Upper lobe of left lung (tissue), 6 donors: ENCODE results near the gene UGT1A9. TPM values are rescaled to one million over a fixed set of nuclear protein-coding genes. Genes with fewer than 3 reads are reported as not detected.
A peak's percentile ranks its signal among the peaks of the same experiment; 100 is the strongest.

ENCODE experiments used
- ATAC-seq, 2 donors: fragments of 200-7000 bp; cut with Tn5 transposase; one replicate each; pipeline ENCODE4 v1.9.1; 2022; ENCODE audit warnings: mild to moderate bottlenecking in 2 of 2, moderate library complexity in 2 of 2; ENCODE audit not compliant: low FRiP score in 2 of 2
- DNase-seq, 2 donors: peaks; one replicate each; pipeline ENCODE4 v3.0.0-alpha.2; 2019 to 2020
- H3K27ac ChIP-seq, 4 donors: fragments of 200-600 bp; sonication (generic); one replicate each; pipeline ENCODE4 v1.5.1; 2016 to 2019
- H3K27me3 ChIP-seq, 4 donors: fragments of 200-600 bp; sonication (generic); one replicate each; pipeline ENCODE4 v1.5.1; 2017 to 2019
- H3K36me3 ChIP-seq, 4 donors: fragments of 200-600 bp; sonication (generic); one replicate each; pipeline ENCODE4 v1.5.1; 2016 to 2019
- H3K4me1 ChIP-seq, 4 donors: fragments of 200-600 bp; sonication (generic); one replicate each; pipeline ENCODE4 v1.5.1; 2018 to 2019
- H3K4me3 ChIP-seq, 4 donors: fragments of 200-600 bp; sonication (generic); one replicate each; pipeline ENCODE4 v1.5.1; 2017 to 2019; ENCODE audit warnings: mild to moderate bottlenecking in 2 of 4, moderate library complexity in 1 of 4
- H3K9me3 ChIP-seq, 4 donors: fragments of 200-600 bp; sonication (generic); one replicate each; pipeline ENCODE4 v1.5.1; 2018 to 2019
- CTCF ChIP-seq, 6 experiments: fragments of 450-650 bp in 4 of 6; fragments of 200-600 bp in 2 of 6; sonication (generic) in 2 of 6; IDR thresholded peaks; one replicate each; pipeline ENCODE4 v1.5.1; 2016 to 2019; ENCODE audit warnings: antibody characterized with exemption in 6 of 6
- EP300 ChIP-seq, 4 donors: sonication (generic); formaldehyde crosslinking; IDR thresholded peaks; one replicate each; pipeline ENCODE4 v1.5.1; 2017; ENCODE audit warnings: antibody characterized with exemption in 4 of 4, control low read depth in 2 of 4
- POLR2A ChIP-seq, 4 donors: fragments of 450-650 bp; IDR thresholded peaks; one replicate each; pipeline ENCODE4 v1.5.1; 2016 to 2017; ENCODE audit warnings: antibody characterized with exemption in 4 of 4, mild to moderate bottlenecking in 2 of 4
- POLR2AphosphoS5 ChIP-seq, 2 donors: sonication (generic); formaldehyde crosslinking; IDR thresholded peaks; one replicate each; pipeline ENCODE4 v1.5.1; 2017; ENCODE audit warnings: antibody characterized with exemption in 2 of 2
- whole genome bisulfite sequencing, 2 donors: methylation state at CpG; one replicate each; pipeline ENCODE4 v1.1.5; 2017 to 2018; 5-methylcytosine and 5-hydroxymethylcytosine counted together
- total RNA-seq, 6 donors: library from RNA; depleted of rRNA in 4 of 6; stranded (reverse); fragments of >200 nt in 4 of 6; gene quantifications; one replicate each; pipeline versions ENCODE4 v1.1.0 to v1.2.1, GENCODE V29; 2016 to 2021
- donor health status: DM: no; HTN: no; CAD: no; lungs with moderate emphysema.
- donor health status: DM: no; HTN: yes; CAD: no; lungs with severe emphysema.

UGT1A9 gene
- total RNA-seq, 6 donors from 2014 or later = not detected

GRCh38 chr2:233813236-233814055, 141.7 kb downstream of the UGT1A9 start:
- 82 to 91% methylated on average over 3 of the region's 3 CpGs for WGBS, 2 donors
- Histone ChIP-seq H3K27me3 (no peaks in the 10 kb centered on the region), H3K4me1 (no peaks in the 10 kb centered on the region), H3K9me3 (no peaks in the 10 kb centered on the region), H3K4me3 (no peak overlapping the region), H3K27ac (no peak overlapping the region), H3K36me3 (no peaks in the 10 kb centered on the region)
- DNase-seq (peak in 1 of 2 donors; percentile 6), ATAC-seq (no peak)
- TF ChIP-seq CTCF (IDR thresholded peaks at IDR 0.05) (no peak), EP300 (IDR thresholded peaks at IDR 0.05) (no peak), POLR2AphosphoS5 (IDR thresholded peaks at IDR 0.05) (no peak), POLR2A (IDR thresholded peaks at IDR 0.05) (no peak)

- Histone ChIP-seq H3K27me3 (no peaks in the 10 kb centered on the region), H3K27ac (no peak overlapping the region), H3K4me3 (no peak overlapping the region), H3K9me3 (no peaks in the 10 kb centered on the region), H3K36me3 (no peaks in the 10 kb centered on the region), H3K4me1 (no peaks in the 10 kb centered on the region)
- ATAC-seq = no peak
- peak in 1 of 2 donors; percentile 10 for DNase-seq
- 50 to 77% methylated on average over 1 to 2 of the region's 2 CpGs for WGBS, 2 donors
- TF ChIP-seq EP300 (IDR thresholded peaks at IDR 0.05) (no peak), POLR2AphosphoS5 (IDR thresholded peaks at IDR 0.05) (no peak), POLR2A (IDR thresholded peaks at IDR 0.05) (no peak), CTCF (IDR thresholded peaks at IDR 0.05) (no peak)
These were observed 142.5 kb downstream of the UGT1A9 start for GRCh38 chr2:233814056-233814835.

GRCh38 chr2:233815861-233816260, 144.2 kb downstream of the UGT1A9 start:
- ATAC-seq = no peak
- no peak for DNase-seq
- Histone ChIP-seq H3K27me3 (no peaks in the 10 kb centered on the region), H3K9me3 (no peaks in the 10 kb centered on the region), H3K36me3 (no peaks in the 10 kb centered on the region), H3K27ac (no peak overlapping the region), H3K4me1 (no peaks in the 10 kb centered on the region), H3K4me3 (no peak overlapping the region)
- WGBS, 2 donors = 83 to 84% methylated on average over 6 of the region's 6 CpGs
- TF ChIP-seq POLR2A (IDR thresholded peaks at IDR 0.05) = no peak
- no peak for TF ChIP-seq EP300 (IDR thresholded peaks at IDR 0.05)
- no peak for TF ChIP-seq POLR2AphosphoS5 (IDR thresholded peaks at IDR 0.05)
- TF ChIP-seq CTCF (IDR thresholded peaks at IDR 0.05) = no peak

DNA sequence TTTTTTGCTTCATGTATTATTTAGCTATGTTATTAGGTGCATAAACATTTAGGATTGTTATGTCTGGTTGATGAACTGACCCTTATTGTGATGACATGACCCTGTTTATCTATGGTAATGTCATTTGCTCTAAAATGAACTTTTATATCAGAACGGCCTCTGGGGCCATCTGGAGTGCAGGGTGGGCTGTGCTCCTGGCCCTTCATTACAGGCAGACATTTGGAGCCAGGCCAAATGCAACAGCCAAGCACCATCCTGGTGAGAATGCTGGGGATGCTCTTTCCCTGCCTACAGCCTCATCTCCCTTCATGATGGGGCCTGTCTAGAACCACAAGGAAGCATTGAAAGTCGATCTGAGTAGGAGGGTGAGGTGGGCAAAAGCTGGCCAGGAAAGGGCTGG, 144.6 kb downstream of the UGT1A9 start:
- no peak for DNase-seq
- H3K27me3 ChIP-seq = no peaks in the 10 kb centered on the region
- H3K27ac ChIP-seq = no peak overlapping the region
- H3K4me3 ChIP-seq = no peak overlapping the region
- TF ChIP-seq CTCF (IDR thresholded peaks at IDR 0.05) = no peak
- TF ChIP-seq POLR2AphosphoS5 (IDR thresholded peaks at IDR 0.05) = no peak
- TF ChIP-seq POLR2A (IDR thresholded peaks at IDR 0.05) = no peak
- no peak for TF ChIP-seq EP300 (IDR thresholded peaks at IDR 0.05)
- 47 to 54% methylated on average over 2 of the region's 2 CpGs for WGBS, 2 donors
- H3K36me3 ChIP-seq = no peaks in the 10 kb centered on the region
- no peak for ATAC-seq
- H3K4me1 ChIP-seq = no peaks in the 10 kb centered on the region
- H3K9me3 ChIP-seq = no peaks in the 10 kb centered on the region
